H1 (cell line): Measurements from ENCODE around the gene FAM186B. TPM values are rescaled to one million over a fixed set of nuclear protein-coding genes. Genes with fewer than 3 reads are reported as not detected.

Experiments
- CTCF ChIA-PET: fragments of 300-600 bp; sonication (Branson Sonifier 250); formaldehyde crosslinking; loops from one replicate; lab custom pipeline; 2021; ENCODE audit not compliant: partially characterized antibody; lab: Charles Lee
- POLR2A ChIA-PET: fragments of 300-600 bp; sonication (Branson Sonifier 250); formaldehyde crosslinking; loops from one replicate; lab custom pipeline; 2021; ENCODE audit warnings: inconsistent platforms; ENCODE audit not compliant: partially characterized antibody; lab: Charles Lee
- DNase-seq, 2 experiments: peaks; one replicate each; pipeline versions ENCODE4 v3.0.0 to v3.0.0-alpha.2; 2010 to 2022; ENCODE audit warnings: low spot score in 2 of 2, low read depth in 1 of 2, mixed read lengths in 1 of 2
- FAIRE-seq: peaks from 2 replicates; lab custom pipeline; 2011; peaks lifted over from hg19 to GRCh38; lab: Jason Lieb, UNC
- H2AFZ ChIP-seq: 2 replicates; pipeline ENCODE4 v1.8.1; 2012; ENCODE audit warnings: low read length, inconsistent platforms
- H2AK5ac ChIP-seq: 2 replicates; pipeline ENCODE4 v1.6.1; 2013; ENCODE audit warnings: low read depth, low read length
- H2BK120ac ChIP-seq: replicated peaks from 2 replicates; pipeline ENCODE3; 2013; ENCODE audit warnings: low read depth, low read length, inconsistent platforms
- H2BK12ac ChIP-seq: 2 replicates; pipeline ENCODE4 v1.6.1; 2013; ENCODE audit warnings: low read depth, low read length
- H2BK15ac ChIP-seq: 2 replicates; pipeline ENCODE4 v1.6.1; 2013; ENCODE audit warnings: low read length
- H2BK20ac ChIP-seq: 2 replicates; pipeline ENCODE4 v1.6.1; 2013; ENCODE audit warnings: low read length
- H2BK5ac ChIP-seq: 2 replicates; pipeline ENCODE4 v1.6.1; 2013; ENCODE audit warnings: low read depth, low read length
- H3K14ac ChIP-seq: 2 replicates; pipeline ENCODE4 v1.6.1; 2013; ENCODE audit warnings: inconsistent platforms; ENCODE audit not compliant: insufficient read length
- H3K18ac ChIP-seq: 2 replicates; pipeline ENCODE4 v1.6.1; 2013; ENCODE audit warnings: low read length; ENCODE audit errors: extremely low read depth
- H3K23ac ChIP-seq: 2 replicates; pipeline ENCODE4 v1.6.1; 2013; ENCODE audit warnings: inconsistent platforms; ENCODE audit not compliant: insufficient read length
- H3K23me2 ChIP-seq: 2 replicates; pipeline ENCODE4 v1.6.1; 2013; ENCODE audit warnings: low read depth, low read length
- H3K27ac ChIP-seq: 2 replicates; pipeline ENCODE4 v1.6.1; 2011; ENCODE audit warnings: low read depth, low read length, inconsistent platforms
- H3K27me3 ChIP-seq, 4 experiments: replicated peaks in 1 of 4; 1 replicate in 1 of 4; 2 replicates in 3 of 4; pipeline versions ENCODE4 v1.6.1 to v1.8.1; 2011 to 2013; ENCODE audit warnings: low read length in 3 of 4, mild to moderate bottlenecking in 3 of 4, inconsistent platforms in 2 of 4, mixed read lengths in 2 of 4, moderate library complexity in 1 of 4; ENCODE audit not compliant: control insufficient read depth in 3 of 4, insufficient read depth in 3 of 4; ENCODE audit errors: extremely low read depth in 1 of 4
- H3K36me3 ChIP-seq, 4 experiments: 2 replicates each; pipeline versions ENCODE4 v1.6.1 to v1.8.1; 2011 to 2013; ENCODE audit warnings: mild to moderate bottlenecking in 4 of 4, low read length in 3 of 4, moderate library complexity in 2 of 4, control low read depth in 1 of 4, inconsistent platforms in 1 of 4; ENCODE audit not compliant: insufficient read depth in 4 of 4, control insufficient read depth in 2 of 4
- H3K4ac ChIP-seq: replicated peaks from 2 replicates; pipeline ENCODE3; 2013; ENCODE audit warnings: low read length, low read depth, mixed read lengths, inconsistent platforms; ENCODE audit not compliant: insufficient read length
- H3K4me1 ChIP-seq, 4 experiments: replicated peaks in 1 of 4; 1 replicate in 1 of 4; 2 replicates in 3 of 4; pipeline versions ENCODE4 v1.6.1 to v1.8.1; 2011 to 2013; ENCODE audit warnings: low read length in 3 of 4, inconsistent platforms in 2 of 4, mixed read lengths in 1 of 4; ENCODE audit not compliant: insufficient read depth in 4 of 4, control insufficient read depth in 3 of 4
- H3K4me2 ChIP-seq, 2 experiments: 2 replicates each; pipeline versions ENCODE4 v1.6.1 to v1.8.1; 2011 to 2013; ENCODE audit warnings: low read depth in 2 of 2, low read length in 2 of 2, control low read depth in 1 of 2, inconsistent platforms in 1 of 2, mild to moderate bottlenecking in 1 of 2; ENCODE audit not compliant: insufficient read depth in 1 of 2
- H3K4me3 ChIP-seq, 4 experiments: fragments of 200-600, 300-600 bp in 1 of 4; sonication (generic), shearing (Covaris generic), sonication (Bioruptor Twin) in 1 of 4; 2 replicates each; pipeline versions ENCODE4 v1.5.1 to v1.8.1; 2011 to 2016; ENCODE audit warnings: low read length in 4 of 4, low read depth in 3 of 4, control low read depth in 2 of 4, inconsistent platforms in 2 of 4, mild to moderate bottlenecking in 2 of 4, mixed read lengths in 1 of 4, moderate library complexity in 1 of 4; ENCODE audit not compliant: insufficient read depth in 2 of 4; ENCODE audit errors: extremely low read depth in 1 of 4
- H3K56ac ChIP-seq: replicated peaks from 2 replicates; pipeline ENCODE3; 2013; ENCODE audit warnings: low read depth, mild to moderate bottlenecking, mixed read lengths, low read length, inconsistent platforms; ENCODE audit not compliant: insufficient read length
- H3K79me1 ChIP-seq: 2 replicates; pipeline ENCODE4 v1.6.1; 2013; ENCODE audit warnings: low read depth, low read length, control low read depth
- H3K79me2 ChIP-seq, 2 experiments: 2 replicates each; pipeline versions ENCODE4 v1.6.1 to v1.8.1; 2012 to 2013; ENCODE audit warnings: low read length in 2 of 2, mild to moderate bottlenecking in 2 of 2, inconsistent platforms in 1 of 2; ENCODE audit not compliant: insufficient read depth in 2 of 2, control insufficient read depth in 1 of 2
- H3K9ac ChIP-seq, 4 experiments: replicated peaks in 1 of 4; 1 replicate in 1 of 4; 2 replicates in 3 of 4; pipeline versions ENCODE4 v1.6.1 to v1.8.1; 2011 to 2013; ENCODE audit warnings: low read depth in 3 of 4, low read length in 3 of 4, control low read depth in 2 of 4, mild to moderate bottlenecking in 2 of 4, moderate library complexity in 2 of 4, inconsistent platforms in 1 of 4; ENCODE audit errors: extremely low read depth in 1 of 4
- H3K9me3 ChIP-seq, 2 experiments: 2 replicates each; pipeline versions ENCODE4 v1.6.1 to v1.8.1; 2012 to 2013; ENCODE audit warnings: mild to moderate bottlenecking in 2 of 2, moderate library complexity in 2 of 2, control low read depth in 1 of 2, inconsistent platforms in 1 of 2, low read depth in 1 of 2, low read length in 1 of 2, mixed read lengths in 1 of 2; ENCODE audit not compliant: insufficient read depth in 2 of 2
- H4K20me1 ChIP-seq, 2 experiments: replicated peaks in 1 of 2; 2 replicates each; pipeline versions ENCODE3 to v1.8.1; 2011 to 2013; ENCODE audit warnings: inconsistent platforms in 2 of 2, low read length in 2 of 2, mild to moderate bottlenecking in 1 of 2; ENCODE audit not compliant: insufficient read depth in 2 of 2, control insufficient read depth in 1 of 2
- H4K5ac ChIP-seq: 2 replicates; pipeline ENCODE4 v1.6.1; 2013; ENCODE audit warnings: low read length, low read depth, mixed read lengths, inconsistent platforms; ENCODE audit not compliant: insufficient read length
- H4K8ac ChIP-seq: 2 replicates; pipeline ENCODE4 v1.8.0; 2013; ENCODE audit warnings: mild to moderate bottlenecking, moderate library complexity, low read length, inconsistent platforms; ENCODE audit not compliant: insufficient read depth; ENCODE audit errors: extremely low read depth
- H4K91ac ChIP-seq: replicated peaks from 2 replicates; pipeline ENCODE3; 2013; ENCODE audit warnings: low read length, mixed read lengths, inconsistent platforms; ENCODE audit not compliant: insufficient read length
- BRCA1 ChIP-seq: IDR thresholded peaks from 2 replicates; pipeline ENCODE4 v1.6.1; 2012; ENCODE audit warnings: low read depth, low read length, improper control_type of control experiment
- EP300 ChIP-seq, 2 experiments: IDR thresholded peaks; 1 replicate in 1 of 2; 2 replicates in 1 of 2; pipeline ENCODE4 v1.6.1; 2011 to 2012; ENCODE audit warnings: low read depth in 2 of 2, low read length in 2 of 2, mild to moderate bottlenecking in 2 of 2, borderline replicate concordance in 1 of 2, inconsistent platforms in 1 of 2, moderate library complexity in 1 of 2
- JUND ChIP-seq: IDR thresholded peaks from 2 replicates; pipeline ENCODE4 v1.6.1; 2011; ENCODE audit warnings: mild to moderate bottlenecking, improper control_type of control experiment, low read length
- PHF8 ChIP-seq: fragments of 200-600 bp; sonication (generic); conservative IDR thresholded peaks from 2 replicates; pipeline ENCODE4 v1.7.1; 2012; ENCODE audit warnings: low read depth, mild to moderate bottlenecking, inconsistent platforms, low read length, moderate library complexity
- RNF2 ChIP-seq: fragments of 200-900, 300-1000 bp; sonication (generic); IDR thresholded peaks from 2 replicates; pipeline ENCODE4 v1.7.1; 2016; ENCODE audit warnings: borderline replicate concordance, low read depth, mild to moderate bottlenecking, antibody characterized with exemption, low read length; ENCODE audit not compliant: poor library complexity, severe bottlenecking; ENCODE audit errors: missing control alignments
- RXRA ChIP-seq: IDR thresholded peaks from 2 replicates; pipeline ENCODE4 v1.6.1; 2011; ENCODE audit warnings: low read depth, mild to moderate bottlenecking, low read length, moderate library complexity; ENCODE audit not compliant: insufficient read depth
- SRF ChIP-seq: IDR thresholded peaks from 2 replicates; pipeline ENCODE4 v1.6.1; 2011; ENCODE audit warnings: mild to moderate bottlenecking, low read depth, low read length, moderate library complexity
- WGBS, 2 experiments: shearing (Covaris generic) in 1 of 2; methylation state at CpG; one replicate each; pipeline versions ENCODE4 v1.1.6 to v1.1.7; 2013 to 2015; ENCODE audit warnings: low lambda C conversion rate in 2 of 2, mixed read lengths in 2 of 2, inconsistent platforms in 1 of 2, low coverage in 1 of 2, missing lambda C conversion rate in 1 of 2; ENCODE audit not compliant: insufficient replicate concordance in 2 of 2, insufficient coverage in 1 of 2, insufficient read length in 1 of 2; ENCODE audit errors: extremely low coverage in 1 of 2, missing lambda C conversion rate in 1 of 2; 5-methylcytosine and 5-hydroxymethylcytosine counted together
- polyA plus RNA-seq, 7 experiments: library from polyadenylated mRNA; depleted of rRNA in 3 of 7; stranded (reverse) in 5 of 7; unstranded in 2 of 7; fragments of >200 nt in 5 of 7; fragments of 200-250 nt in 2 of 7; gene quantifications; 1 replicate in 5 of 7; 2 replicates in 1 of 7; 4 replicates in 1 of 7; pipeline versions ENCODE4 v1.2.1 to v1.2.3, GENCODE V29; 2011 to 2013; ENCODE audit warnings: missing spikeins in 2 of 7, mixed read lengths in 2 of 7
- total RNA-seq: library from RNA; stranded (reverse); fragmentation: NEBNext Ultra II Directional; extraction: Animal tissue kit (Norgen Biotek cat#: 25700); gene quantifications from 2 replicates; pipeline ENCODE4 v1.2.1, GENCODE V29; 2021

FAM186B gene
- total and polyA plus RNA-seq, 2 of the 8 experiments (the other 6 are each of a cell fraction or from before 2014, with no cell fraction given): 0.12 to 0.73 TPM

DNA sequence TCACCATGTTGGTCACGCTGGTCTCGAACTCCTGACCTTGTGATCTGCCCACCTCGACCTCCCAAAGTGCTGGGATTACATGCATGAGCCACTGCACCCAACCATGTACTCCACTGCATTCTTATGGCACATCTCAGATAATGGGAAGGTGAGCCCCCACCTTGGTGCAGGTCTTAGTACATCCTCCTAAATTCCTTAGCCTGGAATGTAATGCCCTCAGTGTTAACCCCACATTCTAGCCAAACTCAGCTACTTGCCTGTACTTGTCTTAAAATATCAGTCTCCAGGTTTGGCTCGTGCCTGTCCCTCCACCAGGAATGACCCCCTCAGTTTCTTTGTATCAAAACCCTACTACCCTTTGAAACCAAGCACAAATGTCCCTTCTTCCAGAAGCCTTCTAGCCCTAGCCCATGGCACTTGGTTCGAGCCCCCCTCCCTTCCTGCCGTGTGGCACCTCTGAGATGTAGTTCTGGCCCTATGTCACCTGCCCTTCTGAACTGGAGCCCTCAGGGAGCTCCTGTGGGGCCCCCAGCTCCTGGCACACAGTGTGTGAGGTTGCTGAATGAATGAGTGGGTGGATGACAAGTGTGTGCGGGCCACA is 58.2 kb downstream of the FAM186B start:
- Histone ChIP-seq H4K20me1 (peaks cover 3 to 7% of the 10 kb centered on the region in 2 experiments), H3K79me1 (no peaks in the 10 kb centered on the region), H3K9me3 (no peaks in the 10 kb centered on the region), H3K56ac (no peak overlapping the region), H2BK20ac (no peak overlapping the region), H3K79me2 (no peaks in the 10 kb centered on the region), H3K14ac (no peak overlapping the region), H3K4me3 (no peak overlapping the region), H4K5ac (no peak overlapping the region), H3K18ac (no peak overlapping the region), H2BK120ac (no peak overlapping the region), H4K91ac (no peak overlapping the region), H2AFZ (no peak overlapping the region), H3K36me3 (no peaks in the 10 kb centered on the region), H3K23ac (no peak overlapping the region), H3K4me2 (no peak overlapping the region), H2BK12ac (no peak overlapping the region), H3K27ac (no peak overlapping the region), H2BK5ac (no peak overlapping the region), H3K4ac (no peak overlapping the region), H2AK5ac (no peak overlapping the region), H3K27me3 (peaks cover 22 to 90% (median 79%) of the 10 kb centered on the region in 4 experiments), H3K23me2 (peaks cover 14% of the 10 kb centered on the region; the same call in 1 of the 2 replicates), H2BK15ac (no peak overlapping the region), H4K8ac (no peak overlapping the region), H3K4me1 (peaks cover 0 to 26% (median 18%) of the 10 kb centered on the region in 4 experiments; a peak in 6 of 7 replicates), H3K9ac (no peak overlapping the region)
- POLR2A ChIA-PET: interaction anchor here (0.9 kb wide), 1 partner anchor 14 kb away, joined by 3 read pairs; no protein-coding TSS in a partner anchor
- DNase-seq (no peak), FAIRE-seq (no peak)
- TF ChIP-seq SRF: no peak
- no peak for TF ChIP-seq BRCA1
- no peak for TF ChIP-seq PHF8
- TF ChIP-seq JUND: no peak
- no peak for TF ChIP-seq EP300 (IDR thresholded peaks at IDR 0.05; ENCODE audit: borderline replicate concordance in 1 of 2, low read depth in 2 of 2, low read length in 2 of 2)
- TF ChIP-seq RXRA: no peak
- no peak for TF ChIP-seq RNF2
- CTCF ChIA-PET: interaction anchor here (0.6 to 3.8 kb wide), 12 partner anchors 8 to 323 kb away, joined by 3 to 17 read pairs (median 4); no protein-coding TSS in a partner anchor
- WGBS, 2 experiments: 80% methylated on average over 7 of the region's 7 CpGs; no CpG with 5 or more reads in 1 of the 2 experiments
